HG03060 (cell line): ENCODE measurements around the gene GALK1.
"Not testable (repeated sequence)": the region's sequence is repeated elsewhere in the genome, so short reads cannot be mapped to it uniquely, and the experiment has no call there.

Source experiments
- ATAC-seq: cut with Tn5 transposase; IDR thresholded peaks from one replicate; pipeline ENCODE4 v1.9.1; 2021; ENCODE audit warnings: low read depth, moderate number of reproducible peaks; ENCODE audit not compliant: unreplicated experiment

GALK1 gene

DNA sequence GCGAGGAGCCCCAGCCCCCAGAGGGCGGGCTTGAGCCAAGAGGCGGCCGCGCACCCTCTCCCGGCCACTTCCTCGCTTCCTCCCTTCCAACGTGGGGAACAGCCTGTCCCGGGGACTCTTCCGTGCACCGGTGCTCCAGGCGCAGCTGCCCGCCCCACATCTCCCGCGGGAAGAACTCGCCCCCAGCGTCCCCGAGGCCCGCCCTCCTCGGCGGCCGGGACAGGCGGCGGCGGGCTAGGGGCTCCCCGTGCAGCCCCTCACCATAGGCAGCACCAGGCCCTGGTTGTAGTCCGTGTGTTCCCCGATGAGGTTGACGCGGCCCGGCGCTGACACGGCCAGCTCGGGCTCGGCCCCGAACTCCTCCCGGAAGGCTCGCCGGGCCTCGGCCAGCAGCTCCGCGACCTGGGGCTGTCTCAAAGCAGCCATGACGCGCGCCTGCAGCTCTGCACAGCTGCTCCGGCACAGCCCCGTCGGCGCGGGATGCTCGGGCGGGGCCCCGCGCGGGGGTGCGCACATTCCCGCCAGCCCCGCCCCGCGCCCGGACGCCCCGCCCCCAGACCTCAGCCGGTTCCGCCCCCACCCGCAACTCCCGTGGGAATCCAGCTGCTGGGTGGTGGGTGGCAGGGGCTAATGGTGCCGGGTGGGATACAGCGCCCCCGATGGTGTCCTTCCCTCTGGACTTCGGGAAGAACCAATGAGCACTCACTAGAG is at the start of gene GALK1:
Gene GALK1, minus strand, starts transcription at position 482 of the 711 bp plus-strand sequence. Its CDS starts 56 bp downstream, at position 426.
- ATAC-seq = no peak

DNA sequence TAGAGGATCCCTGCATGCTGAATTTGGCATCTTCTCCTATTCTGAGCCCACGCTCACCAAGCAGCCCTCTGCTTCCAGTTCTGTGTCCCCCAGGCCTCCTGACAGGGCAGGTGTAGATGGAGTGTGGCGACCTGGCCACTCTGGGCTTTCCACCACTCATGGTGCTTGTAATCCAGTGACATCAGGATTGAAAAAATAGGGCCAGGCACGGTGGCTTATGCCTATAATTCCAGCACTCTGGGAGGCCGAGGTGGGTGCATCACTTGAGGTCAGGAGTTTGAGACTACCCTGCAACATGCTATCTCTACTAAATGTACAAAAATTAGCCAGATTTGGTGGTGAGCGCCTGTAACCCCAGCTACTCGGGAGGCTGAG is 49.0 kb upstream of the GALK1 start:
- ATAC-seq = no peak

DNA sequence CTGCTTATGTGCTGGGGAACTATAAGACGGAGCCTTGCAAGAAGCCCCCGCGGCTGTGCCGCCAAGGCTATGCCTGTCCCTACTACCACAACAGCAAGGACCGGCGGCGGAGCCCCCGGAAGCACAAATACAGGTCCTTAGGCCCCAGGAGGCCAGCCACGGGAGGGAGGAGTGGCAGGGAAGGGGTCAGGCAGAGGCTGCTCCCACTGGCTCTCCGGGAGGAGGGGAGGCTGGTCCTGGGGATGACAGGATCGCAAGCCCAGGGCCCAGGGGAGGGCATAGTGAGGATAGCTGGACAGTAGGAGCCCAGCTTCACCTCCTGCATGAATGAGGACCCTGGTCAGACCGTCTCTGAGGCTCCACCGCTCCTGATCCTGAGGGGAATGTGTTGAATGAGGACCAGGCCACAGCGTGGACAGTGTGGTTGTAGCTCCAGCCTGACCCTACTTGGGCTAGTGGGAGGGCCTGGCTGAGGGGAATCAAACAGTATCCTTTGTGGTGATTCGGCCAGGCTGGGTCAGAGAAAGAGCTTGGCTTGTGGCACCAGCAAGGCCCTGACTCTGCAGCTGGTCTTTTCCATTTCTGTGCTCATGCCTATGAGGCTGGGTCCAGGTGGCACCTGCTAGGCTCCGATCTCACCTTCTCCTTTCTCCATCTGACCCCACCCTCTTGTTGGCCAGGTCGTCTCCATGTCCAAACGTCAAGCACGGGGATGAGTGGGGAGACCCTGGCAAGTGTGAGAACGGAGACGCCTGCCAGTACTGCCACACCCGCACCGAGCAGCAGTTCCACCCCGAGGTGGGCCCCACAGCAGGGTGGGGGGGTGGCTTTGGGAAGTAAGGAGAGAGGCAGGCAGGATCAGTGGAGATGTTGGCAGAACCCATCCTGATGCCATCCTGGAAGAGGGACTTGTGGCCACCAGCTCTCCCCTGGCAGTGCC is 48.4 kb upstream of the GALK1 start:
- no peak for ATAC-seq

DNA sequence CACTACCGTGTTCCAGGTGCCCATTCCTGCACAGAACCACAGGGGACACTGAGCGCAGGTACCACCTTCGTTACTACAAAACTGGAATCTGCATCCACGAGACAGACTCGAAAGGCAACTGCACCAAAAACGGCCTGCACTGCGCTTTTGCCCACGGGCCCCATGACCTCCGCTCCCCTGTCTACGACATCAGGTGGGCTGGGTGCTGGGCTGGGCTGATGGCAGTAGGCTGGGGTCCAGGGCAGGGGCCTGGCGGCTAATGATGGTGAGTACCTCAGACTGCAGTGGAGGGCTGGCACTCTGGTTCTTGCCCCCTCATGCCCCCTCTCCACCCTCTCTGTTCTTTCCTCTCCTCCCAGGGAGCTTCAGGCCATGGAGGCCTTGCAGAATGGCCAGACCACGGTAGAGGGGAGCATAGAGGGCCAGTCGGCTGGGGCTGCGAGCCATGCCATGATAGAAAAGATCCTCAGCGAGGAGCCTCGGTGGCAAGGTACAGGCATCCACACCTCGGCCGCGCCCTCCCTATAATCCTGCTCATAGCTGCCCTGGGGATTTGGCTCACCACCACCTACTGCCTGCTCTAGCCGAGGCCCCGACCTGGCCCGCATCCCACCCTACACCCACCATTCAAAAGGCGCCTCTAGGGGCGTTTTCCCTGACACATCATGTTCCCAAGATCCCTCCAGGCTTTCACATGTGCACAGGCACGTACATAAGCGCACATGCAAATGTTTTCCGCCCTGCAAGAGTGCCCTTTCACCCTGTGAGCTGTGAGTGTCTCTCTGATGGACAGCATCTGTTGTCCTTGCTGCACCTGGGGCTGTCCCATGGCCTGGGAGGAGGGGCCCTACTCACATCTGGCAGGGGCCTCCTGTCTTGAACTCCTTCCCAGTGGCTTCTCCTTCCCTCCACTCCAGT is 47.4 kb upstream of the GALK1 start:
- ATAC-seq = no peak

DNA sequence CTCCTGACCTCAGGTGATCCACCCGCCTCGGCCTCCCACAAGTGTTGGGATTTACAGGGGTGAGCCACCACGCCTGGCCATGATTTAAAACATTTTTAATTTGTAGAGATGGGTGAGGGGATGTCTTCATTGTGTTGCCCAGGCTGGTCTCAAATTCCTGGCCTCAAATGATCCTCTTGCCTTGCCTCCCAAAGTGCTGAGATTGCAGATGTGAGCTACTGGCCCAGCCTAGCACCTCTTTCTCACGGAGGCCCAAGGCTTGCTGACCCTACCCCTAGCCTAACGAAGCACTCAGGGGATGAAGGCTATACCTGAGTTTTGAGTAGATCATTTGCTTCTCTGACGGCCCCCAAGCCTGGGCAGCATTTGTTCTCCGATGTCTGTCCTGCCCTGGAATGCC is 46.2 kb upstream of the GALK1 start:
- no peak for ATAC-seq

DNA sequence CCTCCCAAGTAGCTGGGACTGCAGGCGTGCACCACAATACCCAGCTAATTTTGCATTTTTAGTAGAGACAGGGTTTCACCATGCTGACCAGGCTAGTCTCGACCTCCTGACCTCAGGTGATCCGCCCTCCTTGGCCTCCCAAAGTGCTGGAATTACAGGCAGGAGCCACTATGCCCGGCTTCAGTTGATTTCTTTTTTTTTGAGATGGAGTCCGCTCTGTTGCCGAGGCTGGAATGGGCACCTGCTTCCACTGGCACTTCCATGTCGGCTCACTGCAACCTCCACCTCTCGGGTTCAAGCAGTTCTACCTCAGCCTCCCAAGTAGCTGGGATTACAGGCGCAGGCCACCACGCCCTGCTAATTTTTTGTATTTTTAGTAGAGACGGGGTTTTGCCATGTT is 45.8 kb upstream of the GALK1 start:
- ATAC-seq = not testable (repeated sequence)

DNA sequence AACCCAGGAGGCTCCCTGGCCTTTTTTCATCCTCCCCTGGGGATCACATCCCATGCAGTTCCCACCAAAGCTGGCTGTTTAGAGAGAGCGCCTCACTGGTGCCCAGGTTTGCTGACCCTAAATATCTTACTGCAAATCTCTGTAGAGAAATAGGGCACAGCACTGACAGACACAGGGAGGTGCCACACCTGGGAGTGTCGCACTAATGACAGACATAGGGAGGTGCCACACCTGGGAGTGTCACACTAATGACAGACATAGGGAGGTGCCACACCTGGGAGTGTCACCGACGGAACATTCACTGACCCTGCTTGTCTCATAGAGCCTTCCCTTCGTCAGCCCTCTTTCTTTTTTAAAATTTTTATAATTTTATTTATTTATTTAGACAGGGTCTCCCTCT is 45.2 kb upstream of the GALK1 start:
- no peak for ATAC-seq

DNA sequence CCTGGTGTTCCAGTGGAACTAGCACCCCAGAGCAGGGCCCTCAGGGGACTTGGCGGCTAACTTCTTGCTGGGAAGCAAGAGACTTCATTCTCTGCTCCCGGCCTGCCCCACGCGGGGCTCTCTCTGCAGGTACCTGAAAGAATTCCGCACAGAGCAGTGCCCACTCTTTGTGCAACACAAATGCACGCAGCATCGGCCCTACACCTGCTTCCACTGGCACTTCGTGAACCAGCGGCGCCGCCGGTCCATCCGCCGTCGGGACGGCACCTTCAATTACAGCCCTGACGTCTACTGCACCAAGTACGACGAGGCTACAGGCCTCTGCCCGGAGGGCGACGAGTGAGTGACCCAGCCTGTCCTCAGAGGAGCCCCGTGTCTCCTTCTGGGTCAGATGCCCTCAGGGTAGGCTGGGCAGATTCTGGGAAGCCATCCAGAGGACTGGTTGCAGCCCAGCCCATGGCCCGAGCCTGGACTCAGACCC is 44.7 kb upstream of the GALK1 start:
- ATAC-seq = no peak

DNA sequence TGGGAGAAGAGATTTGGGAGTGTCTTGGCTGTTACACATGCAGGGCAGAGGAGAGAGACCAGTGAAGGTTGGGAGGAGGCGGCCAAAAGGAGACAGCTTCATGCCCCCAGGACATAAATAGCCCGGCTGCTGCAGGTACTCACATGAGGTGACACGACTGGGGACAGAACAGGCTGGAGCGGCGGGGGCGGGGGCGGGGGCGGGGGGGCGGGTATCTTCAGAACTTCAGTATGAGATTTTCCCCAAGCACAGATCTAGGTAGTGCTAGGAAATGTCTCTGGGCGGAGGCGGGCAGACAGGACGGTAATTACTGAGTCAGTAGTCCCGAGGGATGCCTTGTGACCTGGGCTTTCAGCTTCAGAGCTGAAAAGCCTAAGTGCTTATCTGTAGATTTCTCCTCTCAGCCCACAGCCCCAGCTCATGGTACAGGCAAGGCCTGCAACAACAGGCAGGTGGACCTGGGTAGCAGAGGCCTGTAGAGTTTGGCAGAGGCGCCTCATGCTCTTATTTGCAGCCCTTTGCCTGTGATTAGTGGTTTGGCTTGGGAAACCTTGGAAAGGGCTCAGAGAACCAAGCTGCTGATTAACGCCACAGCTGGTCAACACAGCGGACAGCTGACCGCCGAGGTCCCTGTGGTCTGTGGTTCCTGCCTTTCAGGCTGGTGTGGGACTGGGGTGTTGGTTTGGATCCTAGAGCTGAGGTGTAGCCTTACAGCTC is 44.1 kb upstream of the GALK1 start:
- ATAC-seq = peak; percentile 62

DNA sequence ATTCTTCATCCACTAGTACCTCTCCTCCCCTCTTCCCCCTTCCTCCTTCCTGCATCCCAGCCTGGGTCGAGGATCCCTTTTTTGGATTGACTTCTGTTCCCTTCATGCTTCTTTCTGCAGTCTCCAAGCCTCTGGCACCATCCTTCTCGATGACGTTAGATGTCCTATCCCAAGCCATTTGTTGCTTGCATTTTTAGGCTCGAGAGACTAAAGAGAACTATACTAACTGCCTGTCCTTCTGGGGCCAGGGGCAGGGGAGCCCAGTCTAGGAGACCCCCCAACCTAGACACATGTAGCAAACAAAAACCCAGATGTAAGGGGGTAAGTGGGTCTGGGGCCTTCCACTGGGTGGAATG is 43.5 kb upstream of the GALK1 start:
- ATAC-seq = no peak

DNA sequence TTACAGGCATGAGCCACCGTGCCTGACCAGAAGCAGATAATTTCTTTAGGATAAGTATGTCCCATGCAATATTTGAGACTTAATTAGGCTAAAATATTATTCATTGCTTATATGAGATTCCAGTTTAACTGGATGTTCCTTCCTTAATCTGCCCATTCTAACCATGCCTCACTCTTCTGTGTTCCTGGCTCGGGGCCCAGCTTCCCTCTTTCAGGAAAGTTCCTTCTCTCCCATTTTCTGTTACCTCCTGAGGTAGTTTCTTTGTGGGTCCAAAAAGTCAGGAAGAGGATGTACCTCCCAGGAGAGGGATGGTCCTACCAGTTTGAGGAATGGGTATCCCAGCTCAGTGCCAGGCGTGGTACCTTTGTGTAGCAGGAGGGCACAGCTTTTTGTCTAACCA is 42.9 kb upstream of the GALK1 start:
- no peak for ATAC-seq

DNA sequence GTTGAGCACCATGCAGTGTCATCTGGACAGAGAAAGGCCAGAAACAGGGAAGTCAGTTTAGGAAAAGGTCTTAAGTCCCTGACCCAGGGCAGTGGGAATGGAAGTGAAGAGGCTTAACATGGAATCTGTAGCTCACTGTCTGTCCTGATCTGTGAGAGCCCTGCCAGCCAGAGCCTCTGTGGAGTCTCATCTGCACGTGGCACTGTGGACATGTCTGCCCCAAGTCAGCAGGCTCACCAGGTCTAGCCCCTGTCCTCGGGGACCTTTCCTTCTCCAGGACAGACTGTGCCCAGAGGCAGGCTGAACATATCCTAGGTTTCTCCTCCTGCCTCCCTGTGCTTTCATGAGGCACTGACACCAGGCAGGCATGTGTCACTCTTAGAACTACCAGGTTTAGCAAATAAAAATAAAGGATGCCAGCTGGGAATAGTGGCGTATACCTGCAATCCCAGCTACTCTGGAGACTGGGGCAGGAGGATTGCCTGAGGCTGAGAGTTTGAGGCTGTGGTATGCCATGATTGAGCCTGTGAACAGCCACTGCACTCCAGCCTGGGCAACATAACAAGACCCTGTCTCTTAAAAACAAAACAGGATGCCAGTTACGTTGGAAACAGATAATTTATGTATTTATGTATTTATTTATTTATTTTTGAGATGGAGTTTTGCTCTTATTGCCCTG is 42.0 kb upstream of the GALK1 start:
- no peak for ATAC-seq

DNA sequence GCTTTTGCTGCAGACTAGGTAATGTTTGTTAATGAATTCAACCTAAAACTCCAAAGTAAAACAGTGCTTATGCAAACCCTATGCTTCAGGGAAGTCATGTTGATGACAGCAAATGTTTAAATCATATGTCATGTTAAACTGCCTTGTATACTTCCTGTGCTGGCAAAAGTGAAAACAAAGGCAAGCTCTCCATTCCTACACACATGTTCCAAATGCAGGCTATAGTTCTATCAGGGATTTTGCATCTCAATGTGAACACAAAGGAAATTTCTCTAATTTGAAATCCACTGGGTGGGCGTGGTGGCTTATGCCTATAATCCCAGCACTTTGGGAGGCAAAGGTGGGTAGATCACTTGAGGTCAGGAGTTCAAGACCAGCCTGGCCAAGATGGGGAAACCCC is 38.9 kb upstream of the GALK1 start:
- no peak for ATAC-seq

DNA sequence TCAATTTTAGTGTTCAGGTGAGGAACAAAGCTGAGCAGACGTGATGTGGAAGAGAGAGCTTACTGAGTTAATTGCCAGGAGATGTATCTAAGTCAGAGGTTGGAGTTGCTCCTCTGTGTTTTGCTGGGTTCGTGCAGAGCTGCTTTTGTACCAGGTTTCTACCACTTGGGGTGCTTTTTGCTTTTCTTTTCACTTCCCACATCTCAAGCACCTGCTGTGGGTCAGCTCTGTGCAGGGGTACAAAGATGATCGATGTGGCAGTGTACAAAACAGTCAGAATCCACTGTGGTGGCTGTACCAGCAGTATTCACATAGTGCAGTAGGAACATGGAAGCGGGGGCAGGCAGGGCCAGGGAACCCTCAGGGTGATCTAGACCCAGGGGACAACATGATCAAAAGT is 34.4 kb upstream of the GALK1 start:
- no peak for ATAC-seq

DNA sequence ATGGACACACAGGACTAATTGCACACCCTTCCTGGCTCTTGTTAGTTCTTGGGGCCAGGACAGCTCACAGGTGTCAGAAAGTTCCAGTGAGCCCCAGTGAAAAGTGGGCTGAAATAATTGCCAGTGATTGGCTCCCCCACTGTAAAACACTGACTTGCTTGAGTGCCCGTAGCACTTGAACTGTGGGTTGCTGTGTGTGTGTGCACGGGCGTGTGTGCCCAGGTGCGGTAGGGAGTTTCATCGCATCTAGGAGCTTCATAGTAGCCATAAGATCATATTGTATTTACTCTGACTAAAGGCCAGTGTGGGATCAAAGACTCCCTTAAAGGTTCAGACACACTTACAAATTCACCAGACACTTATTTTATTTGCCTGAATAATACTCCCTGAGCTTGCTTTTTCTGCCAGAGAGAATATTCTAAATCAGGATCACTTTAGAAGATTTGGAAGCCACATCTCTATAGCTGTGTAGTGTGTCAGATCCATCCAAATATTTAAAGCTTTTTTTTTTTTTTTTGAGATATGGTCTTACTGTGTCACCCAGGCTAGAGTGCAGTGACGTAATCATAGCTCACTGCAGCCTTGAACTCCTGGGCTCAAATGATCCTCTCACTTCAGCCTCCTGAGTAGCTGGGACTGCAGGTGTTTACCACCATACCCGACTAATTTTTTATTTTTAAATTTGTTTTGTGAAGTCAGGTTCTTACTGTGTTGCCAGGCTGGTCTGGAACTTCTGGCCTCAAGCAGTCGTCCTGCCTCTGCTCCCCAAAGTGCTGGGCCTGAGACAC is 31.0 kb upstream of the GALK1 start:
- no peak for ATAC-seq

DNA sequence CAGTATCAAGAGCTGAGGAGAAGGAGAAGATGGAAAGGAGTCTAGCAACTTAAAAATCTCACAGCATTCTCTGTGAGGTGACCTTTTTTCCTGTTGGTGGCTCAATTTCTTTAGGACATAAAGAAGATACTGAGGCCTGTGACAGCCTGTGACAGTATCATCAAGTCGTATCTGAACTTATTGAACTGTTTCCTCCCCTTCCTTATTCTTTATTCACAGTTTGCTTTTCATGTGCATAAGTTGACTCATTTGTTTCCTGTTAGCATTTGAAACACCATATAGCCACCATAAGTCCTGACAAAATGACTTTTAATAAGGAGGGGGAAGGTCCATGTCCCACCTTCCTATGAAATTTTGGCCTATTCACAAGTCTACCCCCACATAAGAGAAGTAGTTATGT is 28.5 kb upstream of the GALK1 start:
- ATAC-seq = no peak

DNA sequence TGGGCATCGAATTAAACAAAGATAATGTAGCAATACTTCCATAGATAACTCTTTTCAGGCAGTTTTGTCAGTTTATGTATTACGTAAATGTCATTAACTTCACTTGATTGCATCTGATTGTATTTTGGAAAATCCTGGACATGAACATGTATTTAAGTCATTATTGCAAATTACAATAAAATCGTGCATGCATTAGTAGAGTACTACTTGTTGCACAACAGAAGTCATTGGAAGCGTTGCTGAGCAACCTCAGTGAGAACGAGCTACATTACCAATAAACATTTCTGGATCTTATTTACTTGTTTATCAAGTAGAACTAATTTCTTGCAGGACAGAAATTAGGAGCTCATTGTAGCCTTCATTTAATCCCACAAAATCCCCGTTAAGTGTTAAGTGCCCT is 26.3 kb upstream of the GALK1 start:
- no peak for ATAC-seq

DNA sequence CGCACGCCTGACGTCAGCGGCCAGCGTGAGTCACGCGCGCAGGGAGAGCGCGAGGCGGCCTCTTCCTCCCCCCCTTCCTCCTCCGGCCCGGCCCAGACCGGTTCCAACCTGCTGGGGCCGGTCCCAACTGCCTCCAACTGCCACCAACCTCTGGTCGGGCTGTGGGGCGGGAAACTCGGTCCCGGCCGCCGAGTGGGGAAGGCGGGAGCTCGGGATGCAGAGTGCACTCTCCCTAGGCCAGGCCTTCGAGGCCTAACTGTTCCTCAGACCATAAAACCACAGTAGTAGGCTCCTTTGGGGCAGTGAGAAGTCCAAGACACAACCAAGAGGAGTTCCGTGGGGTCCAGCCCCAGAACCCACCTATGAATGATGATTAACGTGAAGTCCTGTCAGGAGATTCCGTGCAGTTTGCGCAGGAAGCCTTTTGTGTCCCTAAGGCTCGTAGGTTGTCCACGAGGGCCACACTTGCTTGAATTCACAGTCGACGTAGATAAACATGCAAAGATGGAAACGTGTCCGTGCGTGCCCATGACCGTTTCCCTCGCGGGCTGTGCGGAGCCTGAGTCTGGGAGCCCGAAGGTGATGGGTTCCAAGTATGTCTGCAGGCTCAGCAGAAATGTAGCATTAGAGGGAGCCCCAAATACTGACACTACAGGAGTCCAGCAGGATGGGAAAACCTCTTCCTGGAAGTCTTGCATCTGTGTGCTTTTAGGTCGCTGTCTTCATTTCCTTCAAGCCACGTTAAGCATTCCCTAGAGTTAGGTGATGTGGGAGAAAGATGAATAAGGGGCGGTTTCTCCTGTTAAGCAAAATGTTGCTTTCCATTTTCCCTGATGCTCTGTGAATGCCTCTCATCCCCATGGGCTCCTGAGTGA is 20.3 kb upstream of the GALK1 start:
- ATAC-seq = no peak
